ENCODE results near the gene LAIR1.
"Not testable (repeated sequence)": the region's sequence is repeated elsewhere in the genome, so short reads cannot be mapped to it uniquely, and the experiment has no call there.

The LAIR1 gene

GRCh38 chr19:54375181-54375938, 10.6 kb upstream of the LAIR1 start:
- not testable (repeated sequence) for DNase-seq

- no peak for DNase-seq
Measured at GRCh38 chr19:54373781-54374631, 9.3 kb upstream of the LAIR1 start.

GRCh38 chr19:54371453-54371852, 6.7 kb upstream of the LAIR1 start:
- not testable (repeated sequence) for DNase-seq

GRCh38 chr19:54370434-54370796, 5.7 kb upstream of the LAIR1 start:
- DNase-seq, result not testable (repeated sequence)

- DNase-seq, result not testable (repeated sequence)
Measured at GRCh38 chr19:54369688-54370433, 5.1 kb upstream of the LAIR1 start.

GRCh38 chr19:54369082-54369687, 4.5 kb upstream of the LAIR1 start:
- no peak for DNase-seq

GRCh38 chr19:54366811-54367210, 2.1 kb upstream of the LAIR1 start:
- DNase-seq, result no peak

GRCh38 chr19:54365798-54366197, 1.1 kb upstream of the LAIR1 start:
- DNase-seq, result not testable (repeated sequence)

GRCh38 chr19:54361680-54362422, 2.9 kb downstream of the LAIR1 start:
- not testable (repeated sequence) for DNase-seq

- DNase-seq, result peak; percentile 70
Measured at GRCh38 chr19:54359149-54359820, 5.4 kb downstream of the LAIR1 start.

- no peak for DNase-seq
Measured at GRCh38 chr19:54357381-54357780, 7.3 kb downstream of the LAIR1 start.

GRCh38 chr19:54356444-54357056, 8.2 kb downstream of the LAIR1 start:
- DNase-seq, result no peak

GRCh38 chr19:54355675-54356074, 9.1 kb downstream of the LAIR1 start:
- DNase-seq, result no peak

GRCh38 chr19:54354761-54355160, 10.0 kb downstream of the LAIR1 start:
- DNase-seq, result no peak

GRCh38 chr19:54352546-54352945, 12.2 kb downstream of the LAIR1 start:
- no peak for DNase-seq

GRCh38 chr19:54352041-54352440, 12.7 kb downstream of the LAIR1 start:
- DNase-seq, result no peak

- DNase-seq, result no peak
Measured at GRCh38 chr19:54351474-54351873, 13.3 kb downstream of the LAIR1 start.

GRCh38 chr19:54345938-54346386, 18.8 kb downstream of the LAIR1 start:
- DNase-seq, result no peak

- no peak for DNase-seq
Measured at GRCh38 chr19:54343868-54344267, 20.9 kb downstream of the LAIR1 start.

GRCh38 chr19:54341295-54341694, 23.4 kb downstream of the LAIR1 start:
- no peak for DNase-seq
